ENCODE results near the gene IFNA10. TPM values are rescaled to one million over a fixed set of nuclear protein-coding genes. Genes with fewer than 3 reads are reported as not detected.

IFNA10 gene
- polyA plus RNA-seq, 2 of the 4 experiments (the other 2 are of a cell fraction): not detected

DNA sequence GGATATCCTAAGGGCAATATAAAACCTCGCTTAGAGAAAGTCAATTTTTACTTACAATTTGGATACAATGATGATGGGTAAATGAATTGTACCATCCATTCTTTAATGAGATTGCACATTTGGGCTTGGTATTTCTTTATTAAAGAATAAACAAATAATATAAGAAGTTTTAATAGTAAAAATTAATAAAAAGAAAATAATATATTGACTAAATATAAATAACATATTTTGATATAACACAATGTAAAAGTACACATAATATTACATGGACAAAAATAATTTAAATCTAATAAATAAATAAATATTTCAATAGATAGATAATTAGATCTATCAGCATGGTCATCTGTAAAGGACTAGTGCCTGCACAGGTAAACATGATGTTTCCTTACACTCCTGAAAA is 41.4 kb downstream of the IFNA10 start:
- ChIA-PET POLR2A (no interaction called here), CTCF (no interaction called here)
- Histone ChIP-seq H3K9me3 (no peaks in the 10 kb centered on the region), H3K4me3 (no peak overlapping the region), H3K4me2 (no peak overlapping the region), H3K27ac (no peak overlapping the region), H3K4me1 (no peaks in the 10 kb centered on the region)
- no peak for ATAC-seq
- DNase-seq (ENCODE audit: low read depth in 1 of 2, low spot score in 1 of 2): no peak
- TF ChIP-seq NR3C1 (IDR thresholded peaks at IDR 0.05): no peak
- no peak for TF ChIP-seq HDAC2 (IDR thresholded peaks at IDR 0.05)
- no peak for TF ChIP-seq MYC (IDR thresholded peaks at IDR 0.05; ENCODE audit: borderline replicate concordance, low read length)
- TF ChIP-seq JUNB (IDR thresholded peaks at IDR 0.05): no peak
- TF ChIP-seq, protein P1, sequence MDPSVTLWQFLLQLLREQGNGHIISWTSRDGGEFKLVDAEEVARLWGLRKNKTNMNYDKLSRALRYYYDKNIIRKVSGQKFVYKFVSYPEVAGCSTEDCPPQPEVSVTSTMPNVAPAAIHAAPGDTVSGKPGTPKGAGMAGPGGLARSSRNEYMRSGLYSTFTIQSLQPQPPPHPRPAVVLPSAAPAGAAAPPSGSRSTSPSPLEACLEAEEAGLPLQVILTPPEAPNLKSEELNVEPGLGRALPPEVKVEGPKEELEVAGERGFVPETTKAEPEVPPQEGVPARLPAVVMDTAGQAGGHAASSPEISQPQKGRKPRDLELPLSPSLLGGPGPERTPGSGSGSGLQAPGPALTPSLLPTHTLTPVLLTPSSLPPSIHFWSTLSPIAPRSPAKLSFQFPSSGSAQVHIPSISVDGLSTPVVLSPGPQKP (IDR thresholded peaks at IDR 0.05; ENCODE audit: low read depth, low read length): no peak
- no peak for TF ChIP-seq RAD21 (conservative IDR thresholded peaks at IDR 0.05 in 1 of 2, IDR thresholded peaks at IDR 0.05 in 1 of 2)
- TF ChIP-seq, protein P2, sequence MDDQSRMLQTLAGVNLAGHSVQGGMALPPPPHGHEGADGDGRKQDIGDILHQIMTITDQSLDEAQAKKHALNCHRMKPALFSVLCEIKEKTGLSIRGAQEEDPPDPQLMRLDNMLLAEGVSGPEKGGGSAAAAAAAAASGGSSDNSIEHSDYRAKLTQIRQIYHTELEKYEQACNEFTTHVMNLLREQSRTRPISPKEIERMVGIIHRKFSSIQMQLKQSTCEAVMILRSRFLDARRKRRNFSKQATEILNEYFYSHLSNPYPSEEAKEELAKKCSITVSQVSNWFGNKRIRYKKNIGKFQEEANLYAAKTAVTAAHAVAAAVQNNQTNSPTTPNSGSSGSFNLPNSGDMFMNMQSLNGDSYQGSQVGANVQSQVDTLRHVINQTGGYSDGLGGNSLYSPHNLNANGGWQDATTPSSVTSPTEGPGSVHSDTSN (IDR thresholded peaks at IDR 0.05): no peak
- no peak for TF ChIP-seq PHF8 (IDR thresholded peaks at IDR 0.05; ENCODE audit: borderline replicate concordance, low read depth)
- no peak for TF ChIP-seq JUN (IDR thresholded peaks at IDR 0.05)
- TF ChIP-seq NFE2L2 (conservative IDR thresholded peaks at IDR 0.05; ENCODE audit: low read length): no peak
- TF ChIP-seq ESRRA (IDR thresholded peaks at IDR 0.05; ENCODE audit: borderline replicate concordance, low read length): no peak
- TF ChIP-seq, protein P3, sequence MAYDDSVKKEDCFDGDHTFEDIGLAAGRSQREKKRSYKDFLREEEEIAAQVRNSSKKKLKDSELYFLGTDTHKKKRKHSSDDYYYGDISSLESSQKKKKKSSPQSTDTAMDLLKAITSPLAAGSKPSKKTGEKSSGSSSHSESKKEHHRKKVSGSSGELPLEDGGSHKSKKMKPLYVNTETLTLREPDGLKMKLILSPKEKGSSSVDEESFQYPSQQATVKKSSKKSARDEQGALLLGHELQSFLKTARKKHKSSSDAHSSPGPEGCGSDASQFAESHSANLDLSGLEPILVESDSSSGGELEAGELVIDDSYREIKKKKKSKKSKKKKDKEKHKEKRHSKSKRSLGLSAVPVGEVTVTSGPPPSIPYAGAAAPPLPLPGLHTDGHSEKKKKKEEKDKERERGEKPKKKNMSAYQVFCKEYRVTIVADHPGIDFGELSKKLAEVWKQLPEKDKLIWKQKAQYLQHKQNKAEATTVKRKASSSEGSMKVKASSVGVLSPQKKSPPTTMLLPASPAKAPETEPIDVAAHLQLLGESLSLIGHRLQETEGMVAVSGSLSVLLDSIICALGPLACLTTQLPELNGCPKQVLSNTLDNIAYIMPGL (CRISPR knock-in tag; IDR thresholded peaks at IDR 0.05; ENCODE audit: borderline replicate concordance): no peak
- no peak for TF ChIP-seq FOSL2 (IDR thresholded peaks at IDR 0.05)
- TF ChIP-seq FOSL2 (CRISPR knock-in tag; IDR thresholded peaks at IDR 0.05): no peak
- no peak for TF ChIP-seq RCOR1 (IDR thresholded peaks at IDR 0.05; ENCODE audit: low read depth, low read length)
- TF ChIP-seq MAFK (IDR thresholded peaks at IDR 0.05; ENCODE audit: partially characterized antibody): no peak
- WGBS (ENCODE audit: missing lambda C conversion rate): 17% methylated on average over 1 of the region's 1 CpG
- no peak for FAIRE-seq

DNA sequence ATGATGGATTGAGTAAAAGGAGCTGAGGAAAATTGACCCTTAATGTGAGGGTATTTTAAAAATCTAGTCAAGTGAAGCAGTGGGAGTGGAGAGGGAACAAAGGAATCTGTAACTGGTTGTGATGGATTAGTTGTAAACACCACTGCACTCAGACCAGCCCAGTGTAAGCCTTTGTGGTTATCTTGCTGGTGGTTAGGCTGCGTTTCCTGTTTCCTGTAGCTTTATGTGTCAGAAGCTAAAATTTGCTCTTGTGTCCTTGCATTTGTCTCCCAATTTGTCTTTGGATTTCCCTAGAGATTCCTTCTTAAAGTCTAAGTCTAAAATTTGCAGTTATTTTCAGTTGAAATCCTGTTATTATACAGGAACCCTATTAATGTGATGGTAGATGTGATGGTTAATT is 46.8 kb downstream of the IFNA10 start:
- no peak overlapping the region for H3K4me2 ChIP-seq
- no peaks in the 10 kb centered on the region for H3K4me1 ChIP-seq
- whole genome bisulfite sequencing (ENCODE audit: missing lambda C conversion rate): 0% methylated on average over 1 of the region's 1 CpG
- no peaks in the 10 kb centered on the region for H3K9me3 ChIP-seq
- ChIA-PET CTCF (no interaction called here), POLR2A (no interaction called here)
- no peak for ATAC-seq
- H3K4me3 ChIP-seq: no peak overlapping the region
- DNase-seq (ENCODE audit: low read depth in 1 of 2, low spot score in 1 of 2): no peak
- H3K27ac ChIP-seq: no peak overlapping the region
- TF ChIP-seq TP53 (CRISPR knock-in tag; IDR thresholded peaks at IDR 0.05) (no peak), SREBF2 (IDR thresholded peaks at IDR 0.05) (no peak), ZC3H11A (IDR thresholded peaks at IDR 0.05) (no peak), ESRRA (IDR thresholded peaks at IDR 0.05; ENCODE audit: borderline replicate concordance, low read length) (no peak), KDM1A (IDR thresholded peaks at IDR 0.05; ENCODE audit: low read depth) (no peak)
- FAIRE-seq: no peak

Small RNAs within 50 kb of the gene (small RNA-seq; reads per million reads assigned to genes)
- gene RF00019: 0 reads per million in 6 experiments

Other genes with a start within 250 kb of the IFNA10 start
- 4.1 and 4.4 TPM in 2 replicates for gene HACD4, start 175.5 kb downstream of the IFNA10 start, polyA plus RNA-seq (2011; rRNA removed)
- 1.4 to 1.8 TPM (median 1.5 TPM) in 3 replicates for gene HACD4, start 175.5 kb downstream of the IFNA10 start, polyA plus RNA-seq (2017; fragmentation: RNase III; extraction: RNeasy Plus Mini Kit Qiagen cat#74134 plus additional on column Dnase treatment)
- not detected in 2 replicates for gene IFNB1, start 129.2 kb downstream of the IFNA10 start, polyA plus RNA-seq (2011; rRNA removed)
- not detected in 3 replicates for gene IFNB1, start 129.2 kb downstream of the IFNA10 start, polyA plus RNA-seq (2017; fragmentation: RNase III; extraction: RNeasy Plus Mini Kit Qiagen cat#74134 plus additional on column Dnase treatment)
- gene IFNW1, start 65.3 kb downstream of the IFNA10 start, polyA plus RNA-seq (2011; rRNA removed): not detected in 2 replicates
- gene IFNW1, start 65.3 kb downstream of the IFNA10 start, polyA plus RNA-seq (2017; fragmentation: RNase III; extraction: RNeasy Plus Mini Kit Qiagen cat#74134 plus additional on column Dnase treatment): not detected in 3 replicates
- not detected in 2 replicates for gene IFNA21, start 40.5 kb downstream of the IFNA10 start, polyA plus RNA-seq (2011; rRNA removed)
- gene IFNA21, start 40.5 kb downstream of the IFNA10 start, polyA plus RNA-seq (2017; fragmentation: RNase III; extraction: RNeasy Plus Mini Kit Qiagen cat#74134 plus additional on column Dnase treatment): not detected in 3 replicates
- not detected in 2 replicates for gene IFNA4, start 19.6 kb downstream of the IFNA10 start, polyA plus RNA-seq (2011; rRNA removed)
- gene IFNA4, start 19.6 kb downstream of the IFNA10 start, polyA plus RNA-seq (2017; fragmentation: RNase III; extraction: RNeasy Plus Mini Kit Qiagen cat#74134 plus additional on column Dnase treatment): not detected in 3 replicates
- not detected in 2 replicates for gene IFNA7, start 4.9 kb downstream of the IFNA10 start, polyA plus RNA-seq (2011; rRNA removed)
- not detected in 3 replicates for gene IFNA7, start 4.9 kb downstream of the IFNA10 start, polyA plus RNA-seq (2017; fragmentation: RNase III; extraction: RNeasy Plus Mini Kit Qiagen cat#74134 plus additional on column Dnase treatment)
- not detected in 2 replicates for gene IFNA16, start 10.2 kb upstream of the IFNA10 start, polyA plus RNA-seq (2011; rRNA removed)
- gene IFNA16, start 10.2 kb upstream of the IFNA10 start, polyA plus RNA-seq (2017; fragmentation: RNase III; extraction: RNeasy Plus Mini Kit Qiagen cat#74134 plus additional on column Dnase treatment): not detected in 3 replicates
- gene IFNA17, start 21.1 kb upstream of the IFNA10 start, polyA plus RNA-seq (2011; rRNA removed): not detected in 2 replicates
- gene IFNA17, start 21.1 kb upstream of the IFNA10 start, polyA plus RNA-seq (2017; fragmentation: RNase III; extraction: RNeasy Plus Mini Kit Qiagen cat#74134 plus additional on column Dnase treatment): not detected in 3 replicates
- not detected in 2 replicates for gene IFNA14, start 32.9 kb upstream of the IFNA10 start, polyA plus RNA-seq (2011; rRNA removed)
- gene IFNA14, start 32.9 kb upstream of the IFNA10 start, polyA plus RNA-seq (2017; fragmentation: RNase III; extraction: RNeasy Plus Mini Kit Qiagen cat#74134 plus additional on column Dnase treatment): not detected in 3 replicates
- not detected in 2 replicates for gene IFNA5, start 98.2 kb upstream of the IFNA10 start, polyA plus RNA-seq (2011; rRNA removed)
- not detected in 3 replicates for gene IFNA5, start 98.2 kb upstream of the IFNA10 start, polyA plus RNA-seq (2017; fragmentation: RNase III; extraction: RNeasy Plus Mini Kit Qiagen cat#74134 plus additional on column Dnase treatment)
- gene KLHL9, start 128.3 kb upstream of the IFNA10 start, polyA plus RNA-seq (2011; rRNA removed): 25.3 and 27.4 TPM in 2 replicates
- 17.8 to 19.5 TPM (median 18.6 TPM) in 3 replicates for gene KLHL9, start 128.3 kb upstream of the IFNA10 start, polyA plus RNA-seq (2017; fragmentation: RNase III; extraction: RNeasy Plus Mini Kit Qiagen cat#74134 plus additional on column Dnase treatment)
- gene IFNA6, start 143.7 kb upstream of the IFNA10 start, polyA plus RNA-seq (2011; rRNA removed): not detected in 2 replicates
- gene IFNA6, start 143.7 kb upstream of the IFNA10 start, polyA plus RNA-seq (2017; fragmentation: RNase III; extraction: RNeasy Plus Mini Kit Qiagen cat#74134 plus additional on column Dnase treatment): not detected in 3 replicates
- gene IFNA13, start 160.9 kb upstream of the IFNA10 start, polyA plus RNA-seq (2011; rRNA removed): not detected in 2 replicates
- not detected in 3 replicates for gene IFNA13, start 160.9 kb upstream of the IFNA10 start, polyA plus RNA-seq (2017; fragmentation: RNase III; extraction: RNeasy Plus Mini Kit Qiagen cat#74134 plus additional on column Dnase treatment)
- gene IFNA2, start 178.3 kb upstream of the IFNA10 start, polyA plus RNA-seq (2011; rRNA removed): not detected in 2 replicates
- not detected in 3 replicates for gene IFNA2, start 178.3 kb upstream of the IFNA10 start, polyA plus RNA-seq (2017; fragmentation: RNase III; extraction: RNeasy Plus Mini Kit Qiagen cat#74134 plus additional on column Dnase treatment)
- not detected in 2 replicates for gene IFNA8, start 202.0 kb upstream of the IFNA10 start, polyA plus RNA-seq (2011; rRNA removed)
- not detected in 3 replicates for gene IFNA8, start 202.0 kb upstream of the IFNA10 start, polyA plus RNA-seq (2017; fragmentation: RNase III; extraction: RNeasy Plus Mini Kit Qiagen cat#74134 plus additional on column Dnase treatment)
- not detected in 2 replicates for gene IFNA1, start 233.3 kb upstream of the IFNA10 start, polyA plus RNA-seq (2011; rRNA removed)
- not detected in 3 replicates for gene IFNA1, start 233.3 kb upstream of the IFNA10 start, polyA plus RNA-seq (2017; fragmentation: RNase III; extraction: RNeasy Plus Mini Kit Qiagen cat#74134 plus additional on column Dnase treatment)

Measured in A549 (cell line).